Bronchial epithelial cell (primary cell): Measurements from ENCODE around the gene MAP7D2. TPM values are rescaled to one million over a fixed set of nuclear protein-coding genes. Genes with fewer than 3 reads are reported as not detected.
A peak's percentile ranks its signal among the peaks of the same experiment; 100 is the strongest.

Experiments
- DNase-seq: peaks from one replicate; pipeline ENCODE4 v3.0.0-alpha.2; 2010; ENCODE audit warnings: low read depth
- FAIRE-seq: peaks from 2 replicates; lab custom pipeline; 2011; peaks lifted over from hg19 to GRCh38; lab: Jason Lieb, UNC
- H3K27me3 ChIP-seq: 2 replicates; pipeline ENCODE4 v1.5.1; 2011; ENCODE audit warnings: low read length; ENCODE audit not compliant: control insufficient read depth, insufficient read depth
- H3K36me3 ChIP-seq: 2 replicates; pipeline ENCODE4 v1.5.1; 2011; ENCODE audit warnings: low read length; ENCODE audit not compliant: control insufficient read depth, insufficient read depth
- H3K4me3 ChIP-seq: 2 replicates; pipeline ENCODE4 v1.5.1; 2011; ENCODE audit warnings: mild to moderate bottlenecking, low read depth, low read length, control low read depth
- CTCF ChIP-seq: IDR thresholded peaks from 2 replicates; pipeline ENCODE4 v1.5.1; 2011; ENCODE audit warnings: mild to moderate bottlenecking, moderate library complexity, low read length, control low read depth, inconsistent platforms; ENCODE audit not compliant: insufficient read depth, severe bottlenecking
- total RNA-seq: library from RNA; depleted of rRNA; stranded (reverse); fragments of >200 nt; gene quantifications from 2 replicates; pipeline ENCODE4 v1.2.1, GENCODE V29; 2014

The MAP7D2 gene
- total RNA-seq, 1 donor from 2014 or later: under 0.01 TPM

GRCh38 chrX:20112022-20112774 lies 4.5 kb downstream of the MAP7D2 start:
- H3K36me3 ChIP-seq: no peaks in the 10 kb centered on the region
- FAIRE-seq (no peak), DNase-seq (no peak)
- no peak overlapping the region for H3K4me3 ChIP-seq
- no peaks in the 10 kb centered on the region for H3K27me3 ChIP-seq
- no peak for TF ChIP-seq CTCF

- no peak overlapping the region for H3K4me3 ChIP-seq
- no peak for FAIRE-seq
- no peaks in the 10 kb centered on the region for H3K36me3 ChIP-seq
Observed at GRCh38 chrX:20111271-20111670, 5.4 kb downstream of the MAP7D2 start.

GRCh38 chrX:20101934-20102581 lies 14.6 kb downstream of the MAP7D2 start:
- DNase-seq (no peak), FAIRE-seq (no peak)
- no peak for TF ChIP-seq CTCF
- Histone ChIP-seq H3K4me3 (no peak overlapping the region), H3K36me3 (no peaks in the 10 kb centered on the region), H3K27me3 (no peaks in the 10 kb centered on the region)

More at GRCh38 chrX:20111271-20111670, 5.4 kb downstream of the MAP7D2 start:
- TF ChIP-seq CTCF: no peak
- no peaks in the 10 kb centered on the region for H3K27me3 ChIP-seq
- DNase-seq: no peak

GRCh38 chrX:20091499-20091898 lies 25.2 kb downstream of the MAP7D2 start:
- Histone ChIP-seq H3K36me3 (no peaks in the 10 kb centered on the region), H3K27me3 (no peaks in the 10 kb centered on the region), H3K4me3 (no peak overlapping the region)
- no peak for FAIRE-seq
- DNase-seq: peak; percentile 46
- no peak for TF ChIP-seq CTCF

GRCh38 chrX:20089845-20090244 lies 26.9 kb downstream of the MAP7D2 start:
- no peak for TF ChIP-seq CTCF
- Histone ChIP-seq H3K27me3 (no peaks in the 10 kb centered on the region), H3K4me3 (no peak overlapping the region), H3K36me3 (no peaks in the 10 kb centered on the region)
- FAIRE-seq (no peak), DNase-seq (no peak)

- no peaks in the 10 kb centered on the region for H3K36me3 ChIP-seq
- DNase-seq (no peak), FAIRE-seq (no peak)
- H3K27me3 ChIP-seq: no peaks in the 10 kb centered on the region
- TF ChIP-seq CTCF: no peak
- H3K4me3 ChIP-seq: no peak overlapping the region
Observed at GRCh38 chrX:20080277-20080676, 36.4 kb downstream of the MAP7D2 start.
